K562 (cell line): ENCODE results near the gene MICAL2. TPM values are rescaled to one million over a fixed set of nuclear protein-coding genes. Genes with fewer than 3 reads are reported as not detected.
A peak's percentile ranks its signal among the peaks of the same experiment; 100 is the strongest.

Source experiments
- ARID3A ChIP-seq: IDR thresholded peaks from 2 replicates; pipeline ENCODE4 v1.6.1; 2012; ENCODE audit warnings: low read depth, low read length, improper control_type of control experiment, borderline replicate concordance
- ERF ChIP-seq: fragments of 450-650 bp; formaldehyde crosslinking; IDR thresholded peaks from 2 replicates; pipeline ENCODE4 v1.4.0; 2020; ENCODE audit warnings: mild to moderate bottlenecking, mixed read lengths
- JUN ChIP-seq, 2 experiments: sonication (generic) in 1 of 2; formaldehyde crosslinking in 1 of 2; IDR thresholded peaks; 2 replicates each; pipeline versions ENCODE4 v1.6.1 to v1.8.0; 2012 to 2022; ENCODE audit warnings: borderline replicate concordance in 2 of 2, mild to moderate bottlenecking in 2 of 2, improper control_type of control experiment in 1 of 2, low read depth in 1 of 2, low read length in 1 of 2, missing genetic modification reagents in 1 of 2
- NR2C1 ChIP-seq, 2 experiments: fragments of 450-650 bp; IDR thresholded peaks; 2 replicates each; pipeline ENCODE4 v1.6.1; 2017; ENCODE audit warnings: mild to moderate bottlenecking in 2 of 2, antibody characterized with exemption in 1 of 2, inconsistent platforms in 1 of 2, missing compliant biosample characterization in 1 of 2, missing genetic modification characterization in 1 of 2
- PHB ChIP-seq: fragments of 250-450 bp; sonication (Bioruptor Pico); IDR thresholded peaks from 2 replicates; pipeline ENCODE4 v1.5.0; 2021
- PRMT5 ChIP-seq: sonication (generic); formaldehyde crosslinking; IDR thresholded peaks from 2 replicates; pipeline ENCODE4 v1.5.0; 2020; ENCODE audit warnings: missing genetic modification reagents
- RB1 ChIP-seq: fragments of 450-650 bp; IDR thresholded peaks from 2 replicates; pipeline ENCODE4 v1.6.1; 2017; ENCODE audit warnings: low read depth, mild to moderate bottlenecking
- RCOR1 ChIP-seq, 2 experiments: IDR thresholded peaks; 2 replicates each; pipeline ENCODE4 v1.6.1; 2012; ENCODE audit warnings: low read depth in 2 of 2, low read length in 2 of 2, borderline replicate concordance in 1 of 2, improper control_type of control experiment in 1 of 2
- TCF7 ChIP-seq: sonication (generic); IDR thresholded peaks from 2 replicates; pipeline ENCODE4 v1.6.1; 2016; ENCODE audit warnings: antibody characterized with exemption, borderline replicate concordance
- TFE3 ChIP-seq: fragments of 450-650 bp; formaldehyde crosslinking; IDR thresholded peaks from 2 replicates; pipeline ENCODE4 v1.4.0; 2020; ENCODE audit warnings: mild to moderate bottlenecking, mixed read lengths
- ZBTB12 ChIP-seq: fragments of 250-450 bp; sonication (Bioruptor Pico); IDR thresholded peaks from 2 replicates; pipeline ENCODE4 v1.4.0; 2020
- ZNF41 ChIP-seq: fragments of 250-450 bp; sonication (Bioruptor Pico); conservative IDR thresholded peaks from 2 replicates; pipeline ENCODE4 v1.4.0; 2020; ENCODE audit warnings: mild to moderate bottlenecking
- ZNF449 ChIP-seq: fragments of 250-450 bp; sonication (Bioruptor Pico); IDR thresholded peaks from 2 replicates; pipeline ENCODE4 v1.8.0; 2022; ENCODE audit warnings: moderate library complexity, mild to moderate bottlenecking, inconsistent platforms
- ZNF75A ChIP-seq: fragments of 450-650 bp; formaldehyde crosslinking; IDR thresholded peaks from 2 replicates; pipeline ENCODE4 v1.4.0; 2020; ENCODE audit warnings: mild to moderate bottlenecking
- ZNF766 ChIP-seq: fragments of 200-800 bp; sonication (Bioruptor generic); conservative IDR thresholded peaks from 2 replicates; pipeline ENCODE4 v1.6.1; 2016; ENCODE audit warnings: missing genetic modification characterization, missing compliant biosample characterization
- ZNF780A ChIP-seq: fragments of 250-450 bp; sonication (Bioruptor Pico); IDR thresholded peaks from 2 replicates; pipeline ENCODE4 v1.5.0; 2021; ENCODE audit warnings: mild to moderate bottlenecking
- polyA plus RNA-seq, 8 experiments: library from polyadenylated mRNA; depleted of rRNA in 4 of 8; stranded (reverse) in 5 of 8; unstranded in 3 of 8; fragments of >200 nt; fragmentation: Nextera tagmentation in 2 of 8; fragmentation: Illumina TruSeq in 1 of 8; extraction: Ambion mirVana in 2 of 8; extraction: Trizol in 1 of 8; gene quantifications; 2 replicates each; pipeline versions ENCODE4 v1.2.1 to v1.2.3, GENCODE V29; 2011 to 2014; ENCODE audit warnings: inconsistent platforms in 1 of 8, missing spikeins in 1 of 8
- total RNA-seq, 7 experiments: library from RNA; depleted of rRNA in 6 of 7; stranded (reverse); fragments of >200 nt in 6 of 7; fragmentation: Illumina TruSeq in 2 of 7; extraction: Trizol in 2 of 7; gene quantifications; 2 replicates each; pipeline versions ENCODE4 v1.2.1 to v1.2.3, GENCODE V29; 2011 to 2021; ENCODE audit warnings: low replicate concordance in 1 of 7

Gene MICAL2
- total and polyA plus RNA-seq, 9 of the 15 experiments (the other 6 are each of a cell fraction or from before 2014, with no cell fraction given): 4.7 to 64.2 (median 33.6) TPM

GRCh38 chr11:12149672-12150225 lies 39.4 kb downstream of the MICAL2 start (continued):
- TF ChIP-seq ZNF75A (CRISPR knock-in tag) (no peak), ARID3A (peak; percentile 55; the same call in 1 of the 2 replicates), ZNF41 (CRISPR knock-in tag) (no peak), TCF7 (peak; percentile 79; the same call in 1 of the 2 replicates), ZNF766 (0 out of 2 replicates have a peak, but pooled peaks have one; percentile 67), PRMT5 (CRISPR knock-in tag) (no peak), RCOR1 (IDR thresholded peaks at IDR 0.05; ENCODE audit: borderline replicate concordance in 1 of 2, low read depth in 2 of 2, low read length in 2 of 2) (peak in 1 of 2 experiments; percentile 83; a peak in 3 of 4 replicates), ZBTB12 (CRISPR knock-in tag) (peak; percentile 67), JUN (IDR thresholded peaks at IDR 0.05; ENCODE audit: borderline replicate concordance, low read depth, low read length) (0 out of 2 replicates have a peak, but pooled peaks have one; percentile 8), JUN (CRISPR knock-in tag; IDR thresholded peaks at IDR 0.05; ENCODE audit: borderline replicate concordance) (peak; percentile 69; the same call in 1 of the 2 replicates), RB1 (no peak), ZNF780A (no peak), ERF (CRISPR knock-in tag) (no peak), NR2C1 (IDR thresholded peaks at IDR 0.05) (no peak), NR2C1 (tag; IDR thresholded peaks at IDR 0.05) (no peak), TFE3 (CRISPR knock-in tag) (no peak), PHB (CRISPR knock-in tag) (no peak), ZNF449 (CRISPR knock-in tag) (no peak)
